IMR-90 (cell line): ENCODE measurements around the gene ADAP2. TPM values are rescaled to one million over a fixed set of nuclear protein-coding genes. Genes with fewer than 3 reads are reported as not detected.
A peak's percentile ranks its signal among the peaks of the same experiment; 100 is the strongest.

Experiments
- ATAC-seq: fragments of 200-7000 bp; cut with Tn5 transposase; 2 replicates; pipeline ENCODE4 v1.9.1; 2020; ENCODE audit warnings: low read depth, mild to moderate bottlenecking, moderate library complexity
- BruUV-seq: library from RNA; stranded (reverse); fragments of 400-500 nt; replicated peaks from 2 replicates; lab custom pipeline; 2021; lab: Mats Ljungman, UMichigan
- CTCF ChIA-PET: fragments of 300-600 bp; formaldehyde crosslinking; extraction: SDS; loops from one replicate; lab custom pipeline; 2021; ENCODE audit warnings: antibody characterized with exemption; lab: Yijun Ruan, JAX
- POLR2A ChIA-PET: fragments of 300-600 bp; sonication (Branson Sonifier 250); formaldehyde crosslinking; loops from one replicate; lab custom pipeline; 2022; ENCODE audit warnings: antibody characterized with exemption; ENCODE audit not compliant: unreplicated experiment; lab: Charles Lee
- DNase-seq: peaks from one replicate; pipeline ENCODE4 v3.0.0; 2013
- H2AFZ ChIP-seq: replicated peaks from 2 replicates; pipeline ENCODE3; 2013; ENCODE audit warnings: low read length, mild to moderate bottlenecking; ENCODE audit not compliant: poor library complexity
- H2AK5ac ChIP-seq: 2 replicates; pipeline ENCODE4 v1.6.1; 2013; ENCODE audit warnings: low read depth, low read length, inconsistent platforms
- H2AK9ac ChIP-seq: replicated peaks from 2 replicates; pipeline ENCODE3; 2013; ENCODE audit warnings: mild to moderate bottlenecking, low read depth, low read length, moderate library complexity; ENCODE audit not compliant: poor library complexity
- H2BK120ac ChIP-seq: 2 replicates; pipeline ENCODE4 v1.6.1; 2013; ENCODE audit warnings: low read depth, low read length, inconsistent platforms
- H2BK15ac ChIP-seq: 3 replicates; pipeline ENCODE4 v1.6.1; 2013; ENCODE audit warnings: low read depth, low read length, inconsistent platforms
- H2BK20ac ChIP-seq: 2 replicates; pipeline ENCODE4 v1.6.1; 2013; ENCODE audit warnings: low read depth, mild to moderate bottlenecking, inconsistent platforms, low read length, moderate library complexity
- H2BK5ac ChIP-seq: 2 replicates; pipeline ENCODE4 v1.6.1; 2013; ENCODE audit warnings: mild to moderate bottlenecking, low read depth, low read length, inconsistent platforms; ENCODE audit not compliant: poor library complexity, severe bottlenecking
- H3K14ac ChIP-seq: replicated peaks from 2 replicates; pipeline ENCODE4 v1.6.1; 2013; ENCODE audit warnings: low read depth, low read length, inconsistent platforms
- H3K18ac ChIP-seq: 2 replicates; pipeline ENCODE4 v1.6.1; 2013; ENCODE audit warnings: low read depth, low read length, control low read depth
- H3K23ac ChIP-seq: 2 replicates; pipeline ENCODE4 v1.6.1; 2013; ENCODE audit warnings: low read depth, low read length, inconsistent platforms
- H3K27ac ChIP-seq: 2 replicates; pipeline ENCODE4 v1.5.1; 2013; ENCODE audit warnings: mild to moderate bottlenecking, control low read depth, low read length; ENCODE audit not compliant: insufficient read depth
- H3K27me3 ChIP-seq: 2 replicates; pipeline ENCODE4 v1.6.1; 2013; ENCODE audit warnings: low read length; ENCODE audit not compliant: control insufficient read depth, insufficient read depth
- H3K36me3 ChIP-seq: 2 replicates; pipeline ENCODE4 v1.6.1; 2013; ENCODE audit warnings: low read length, mixed read lengths; ENCODE audit not compliant: control insufficient read depth, insufficient read depth
- H3K4ac ChIP-seq: 2 replicates; pipeline ENCODE4 v1.6.1; 2013; ENCODE audit warnings: low read depth, low read length, inconsistent platforms
- H3K4me1 ChIP-seq: 2 replicates; pipeline ENCODE4 v1.6.1; 2013; ENCODE audit warnings: low read length, mixed read lengths; ENCODE audit not compliant: control insufficient read depth, insufficient read depth
- H3K4me2 ChIP-seq: 2 replicates; pipeline ENCODE4 v1.6.1; 2013; ENCODE audit warnings: low read depth, mild to moderate bottlenecking, control low read depth, low read length, moderate library complexity
- H3K4me3 ChIP-seq: 2 replicates; pipeline ENCODE4 v1.5.1; 2013; ENCODE audit warnings: low read depth, mild to moderate bottlenecking, control low read depth, low read length, moderate library complexity; ENCODE audit not compliant: insufficient read depth
- H3K56ac ChIP-seq: 2 replicates; pipeline ENCODE4 v1.6.1; 2013; ENCODE audit warnings: low read length, inconsistent platforms; ENCODE audit not compliant: insufficient read depth; ENCODE audit errors: extremely low read depth
- H3K79me1 ChIP-seq, 2 experiments: 2 replicates each; pipeline ENCODE4 v1.6.1; 2013; ENCODE audit warnings: low read length in 2 of 2, inconsistent platforms in 1 of 2, low read depth in 1 of 2
- H3K9ac ChIP-seq: 2 replicates; pipeline ENCODE4 v1.6.1; 2013; ENCODE audit warnings: low read depth, low read length, control low read depth
- H3K9me1 ChIP-seq: 2 replicates; pipeline ENCODE4 v1.6.1; 2013; ENCODE audit warnings: low read length, inconsistent platforms; ENCODE audit not compliant: insufficient read depth
- H3K9me3 ChIP-seq: 2 replicates; pipeline ENCODE4 v1.6.1; 2013; ENCODE audit warnings: low read length; ENCODE audit not compliant: control insufficient read depth, insufficient read depth
- H4K20me1 ChIP-seq: 2 replicates; pipeline ENCODE4 v1.6.1; 2013; ENCODE audit warnings: low read length, inconsistent platforms; ENCODE audit not compliant: insufficient read depth
- H4K5ac ChIP-seq: 2 replicates; pipeline ENCODE4 v1.6.1; 2013; ENCODE audit warnings: mild to moderate bottlenecking, low read depth, low read length, control low read depth
- H4K8ac ChIP-seq, 2 experiments: 2 replicates each; pipeline ENCODE4 v1.6.1; 2013; ENCODE audit warnings: low read depth in 2 of 2, low read length in 2 of 2, control low read depth in 1 of 2, inconsistent platforms in 1 of 2
- H4K91ac ChIP-seq: 2 replicates; pipeline ENCODE4 v1.6.1; 2013; ENCODE audit warnings: low read depth, low read length, inconsistent platforms; ENCODE audit not compliant: insufficient read depth
- POLR2A ChIP-seq: IDR thresholded peaks from 2 replicates; pipeline ENCODE4 v1.6.1; 2012; ENCODE audit warnings: mild to moderate bottlenecking, low read depth, low read length
- WGBS, 2 experiments: methylation state at CpG; one replicate each; pipeline versions ENCODE4 v1.1.5 to v1.1.7; 2013; ENCODE audit warnings: missing lambda C conversion rate in 2 of 2; ENCODE audit not compliant: insufficient read length in 1 of 2; ENCODE audit errors: extremely low coverage in 2 of 2; 5-methylcytosine and 5-hydroxymethylcytosine counted together
- dilution Hi-C: fragments of 300-500 bp; cut with HindIII; formaldehyde crosslinking; loops from one replicate; pipeline ENCODE4 v1.14.3; 2018; ENCODE audit warnings: low sequenced_read_pairs; ENCODE audit not compliant: unreplicated experiment
- in situ Hi-C: fragments of 300-500 bp; cut with MboI; formaldehyde crosslinking; loops from 3 replicates; pipeline ENCODE4 v1.14.3; 2019; ENCODE audit warnings: low sequenced_read_pairs, inconsistent platforms, mixed read lengths
- intact Hi-C: fragments of 100-400 bp; cut with micrococcal nuclease; formaldehyde crosslinking; loops from 2 replicates; pipeline ENCODE4 v1.10.0; 2022
- polyA plus RNA-seq, 3 experiments: library from polyadenylated mRNA; depleted of rRNA; stranded (reverse); fragments of >200 nt; gene quantifications; 2 replicates each; pipeline ENCODE4 v1.2.3, GENCODE V29; 2012; ENCODE audit warnings: low replicate concordance in 1 of 3
- total RNA-seq: library from RNA; depleted of rRNA; stranded (reverse); fragments of >200 nt; gene quantifications from 2 replicates; pipeline ENCODE4 v1.2.3, GENCODE V29; 2012

Gene ADAP2
- total and polyA plus RNA-seq, 2 of the 4 experiments (the other 2 are of a cell fraction): 0.90 to 1.2 TPM

DNA sequence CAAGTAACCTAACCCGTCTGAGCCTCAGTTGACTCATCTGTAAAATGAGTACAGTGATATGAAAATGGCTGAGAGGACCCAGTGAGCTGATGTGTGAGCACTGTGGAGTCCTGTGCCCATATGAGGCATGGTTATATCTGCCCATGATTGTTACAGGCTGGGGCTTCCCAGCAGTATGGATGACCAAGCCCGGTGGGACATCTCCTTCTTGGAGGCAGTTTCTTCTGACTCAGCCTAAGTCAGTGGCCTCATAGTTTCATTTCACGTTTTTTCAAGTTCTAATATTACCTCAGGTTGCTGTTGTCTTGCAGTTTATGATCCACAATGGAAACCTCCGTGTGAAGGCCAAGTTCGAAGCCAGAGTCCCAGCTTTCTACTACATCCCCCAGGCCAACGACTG is 4.8 kb downstream of the ADAP2 start:
- no peak for TF ChIP-seq POLR2A
- Histone ChIP-seq H3K4me1 (no peaks in the 10 kb centered on the region), H2BK120ac (no peak overlapping the region), H3K9me3 (no peaks in the 10 kb centered on the region), H3K4me3 (no peak overlapping the region), H4K5ac (no peak overlapping the region), H2BK20ac (no peak overlapping the region), H3K27me3 (peaks cover 16% of the 10 kb centered on the region), H2BK15ac (no peak overlapping the region), H2AK9ac (no peak overlapping the region), H2AK5ac (no peak overlapping the region), H3K9ac (no peak overlapping the region), H3K36me3 (no peaks in the 10 kb centered on the region), H2AFZ (no peak overlapping the region), H4K91ac (no peak overlapping the region), H3K14ac (no peak overlapping the region), H3K9me1 (no peaks in the 10 kb centered on the region; the same call in 1 of the 2 replicates), H3K56ac (no peak overlapping the region), H4K8ac (no peak overlapping the region), H3K23ac (no peak overlapping the region), H2BK5ac (no peak overlapping the region), H3K4me2 (no peak overlapping the region), H4K20me1 (no peaks in the 10 kb centered on the region), H3K79me1 (no peaks in the 10 kb centered on the region), H3K4ac (no peak overlapping the region), H3K27ac (no peak overlapping the region), H3K18ac (no peak overlapping the region)
- WGBS, 2 experiments: 100% methylated on average over 1 of the region's 6 CpGs; no CpG with 5 or more reads in 1 of the 2 experiments
- intact Hi-C loops (no loop called here), in situ Hi-C loops (no loop called here), dilution Hi-C loops (no loop called here)
- peak; percentile 20 for DNase-seq
- POLR2A ChIA-PET: no interaction called here
- BruUV-seq: no TSS peak
- CTCF ChIA-PET: no interaction called here
- ATAC-seq: no peak
